Loucy (cell line): ENCODE data around the gene C1GALT1C1.

Source experiments
- CTCF ChIP-seq: fragments of 200-600 bp; sonication (generic); conservative IDR thresholded peaks from 2 replicates; pipeline ENCODE4 v1.5.1; 2014; ENCODE audit warnings: mild to moderate bottlenecking, antibody characterized with exemption, low read length
- EZH2phosphoT487 ChIP-seq: fragments of 200-600 bp; IDR thresholded peaks from 2 replicates; pipeline ENCODE4 v1.6.1; 2018; ENCODE audit warnings: antibody characterized with exemption, mild to moderate bottlenecking, moderate library complexity, borderline replicate concordance

DNA sequence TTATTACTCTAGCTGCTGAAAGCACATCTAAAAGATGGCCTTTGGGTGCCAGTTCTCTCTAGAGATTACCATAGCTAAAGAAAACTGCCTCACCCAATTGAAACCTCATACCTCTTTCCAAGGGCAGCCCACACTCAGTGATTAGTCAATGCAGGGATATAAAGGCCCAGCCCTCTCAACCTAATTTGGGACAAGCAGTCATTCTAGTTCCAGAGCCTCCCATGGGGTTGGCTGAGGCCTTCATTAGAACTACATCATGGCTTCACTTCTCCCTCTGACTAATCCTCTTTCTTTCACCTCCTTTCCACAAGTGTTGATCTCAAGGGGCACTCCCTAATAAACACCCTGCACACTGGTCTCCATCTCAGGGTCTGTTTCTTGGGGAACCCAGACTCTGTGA is 38.5 kb upstream of the C1GALT1C1 start:
- no peak for TF ChIP-seq CTCF
- no peak for TF ChIP-seq EZH2phosphoT487
